Measurements from ENCODE around the gene ZFP92.

ZFP92 gene

DNA sequence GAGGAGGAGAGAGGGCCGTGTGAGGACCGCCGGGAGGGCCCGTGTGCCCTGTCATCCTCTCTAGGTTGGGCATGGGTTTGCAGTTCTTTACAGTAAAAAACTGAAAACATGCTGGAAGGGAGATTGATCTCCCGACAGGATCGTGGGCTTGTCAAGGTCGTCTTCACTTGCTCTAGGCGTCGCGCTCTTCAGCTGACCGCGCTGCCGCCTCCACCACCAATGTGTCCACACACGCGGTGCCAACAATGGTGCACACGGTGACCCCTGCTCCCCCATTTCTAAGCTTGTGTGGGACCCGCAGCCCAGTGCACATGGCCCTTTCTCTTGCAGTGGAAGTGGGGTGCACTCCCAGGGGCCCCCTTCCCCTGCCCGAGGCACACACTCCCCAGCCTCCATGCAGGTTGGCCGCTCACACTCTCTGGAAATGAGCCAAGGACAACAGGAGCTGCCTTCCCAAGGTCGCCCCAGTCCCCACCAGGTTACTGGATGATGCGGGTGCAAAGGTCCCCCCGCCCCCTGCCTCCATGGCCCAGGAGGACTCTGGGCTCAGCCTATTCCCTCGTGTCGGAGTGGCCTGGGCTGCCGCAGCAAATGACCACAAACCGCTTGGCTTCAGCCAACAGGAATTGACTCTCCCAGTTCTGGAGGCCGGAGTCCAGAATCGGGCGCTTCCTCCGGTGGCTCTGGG, 1.7 kb upstream of the ZFP92 start:
- DNase-seq: no peak

DNA sequence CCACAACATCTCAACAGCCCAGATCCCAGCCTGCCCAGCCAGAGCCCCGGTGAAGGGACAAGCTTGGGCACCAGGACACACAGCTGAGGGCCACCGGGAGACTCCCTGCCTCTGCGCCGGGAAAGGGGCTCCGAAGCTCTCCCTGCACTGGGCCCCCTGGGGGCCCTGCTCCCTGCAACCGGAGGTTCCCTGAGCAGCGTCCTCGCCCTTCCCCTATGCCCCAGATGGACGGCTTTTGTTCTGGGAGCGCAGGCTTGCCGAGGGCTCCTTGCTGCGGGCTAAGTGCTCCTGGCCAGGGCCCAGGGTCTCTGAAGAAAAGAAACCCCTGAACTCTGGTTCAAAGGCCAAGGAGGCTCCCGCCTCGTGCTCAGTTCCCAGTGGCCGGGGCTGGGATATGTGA, 899 bp upstream of the ZFP92 start:
- DNase-seq: no peak

DNA sequence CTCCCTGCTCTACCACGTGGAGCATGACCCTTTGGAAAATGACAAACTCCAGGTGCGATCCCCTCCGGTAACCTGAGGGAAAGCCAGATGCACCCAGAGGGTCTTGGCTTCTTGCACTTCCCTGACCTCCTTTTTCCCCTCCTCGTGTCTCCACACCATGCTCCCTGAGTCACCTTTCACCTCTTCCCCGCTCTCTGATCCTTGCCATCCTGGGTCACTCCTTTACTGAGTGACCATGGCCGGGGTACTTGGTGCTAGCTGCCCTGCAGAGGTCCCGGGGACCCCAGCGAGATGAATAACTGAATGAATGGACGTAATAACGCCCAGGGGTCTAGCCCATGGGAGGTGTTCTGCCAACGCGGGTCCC, 401 bp upstream of the ZFP92 start:
- no peak for DNase-seq

DNA sequence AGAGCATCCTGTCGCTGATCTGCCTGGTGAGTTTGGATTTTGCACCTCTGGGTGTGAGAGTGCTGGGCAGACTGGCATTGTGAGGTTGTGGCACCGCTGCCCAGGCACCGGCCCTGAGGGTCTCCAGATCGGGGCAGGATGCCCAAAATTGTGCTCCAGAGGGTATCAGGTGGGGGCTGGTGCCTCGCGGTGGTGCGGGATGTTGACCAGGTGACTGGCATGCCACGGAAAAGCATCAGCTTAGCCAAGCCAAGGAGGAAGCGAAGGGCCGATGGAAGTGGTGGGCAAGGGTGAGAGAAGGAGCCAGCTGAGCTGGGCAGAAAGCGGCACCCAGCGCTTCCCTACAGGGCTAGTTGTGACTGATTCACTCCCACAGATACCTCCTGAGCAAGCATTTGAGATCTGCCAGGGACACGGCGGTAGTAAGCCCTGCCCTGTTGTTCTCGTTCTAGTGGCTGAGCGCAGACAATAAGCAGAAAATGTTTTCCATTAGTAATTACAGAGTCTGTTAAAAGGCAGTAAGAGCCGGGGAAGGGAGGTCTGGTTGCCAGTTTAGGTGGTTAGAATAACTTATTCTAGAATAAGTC, 809 bp downstream of the ZFP92 start:
- no peak for DNase-seq

DNA sequence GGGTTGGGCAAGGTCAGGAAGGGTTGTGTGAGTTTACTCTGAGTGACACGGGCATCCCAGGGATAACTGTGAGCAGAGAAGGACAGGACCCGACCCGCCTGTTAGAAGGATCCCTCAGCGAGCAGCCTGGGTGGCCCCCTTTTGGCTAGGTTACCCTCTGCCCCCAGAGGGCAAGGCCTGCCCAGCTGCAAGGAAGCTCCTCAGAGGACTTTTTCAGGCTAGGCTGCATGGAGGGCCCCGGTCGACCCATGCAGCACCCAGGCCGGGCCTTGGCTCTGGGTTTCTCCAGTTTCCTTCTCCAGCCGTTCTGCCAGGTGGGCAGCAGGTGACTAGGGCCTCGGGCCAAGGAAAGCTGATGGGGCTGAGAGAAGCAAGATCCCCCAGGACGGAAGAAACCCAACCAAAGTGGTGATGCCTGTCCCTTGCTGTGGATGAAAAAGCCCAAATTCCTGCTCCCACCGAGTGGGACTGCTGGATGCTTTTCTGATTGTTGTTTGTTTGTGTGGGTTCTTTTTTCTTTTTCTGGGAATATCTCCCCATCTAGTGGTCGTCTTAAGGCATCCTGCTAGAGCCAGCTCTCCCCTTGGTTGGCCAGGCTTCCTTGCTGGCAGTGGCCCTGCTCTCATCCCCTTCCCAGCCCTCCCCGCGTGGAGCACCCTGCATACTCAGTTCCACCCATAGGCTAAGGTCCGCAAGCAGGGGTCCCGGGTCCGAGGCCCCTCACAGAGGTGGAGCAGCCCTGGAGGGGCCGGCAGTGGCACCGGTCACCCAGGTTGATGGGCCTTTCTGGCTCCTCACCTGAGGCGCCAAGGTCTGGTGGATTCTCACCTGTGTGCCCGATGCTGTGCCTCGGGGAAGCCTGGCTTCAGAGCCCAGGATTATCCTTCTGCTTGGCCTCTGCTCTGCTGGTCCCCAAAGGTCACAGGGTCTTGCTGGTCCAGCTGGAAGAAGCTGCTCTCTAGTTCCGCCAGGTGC, 1.8 kb downstream of the ZFP92 start:
- no peak for DNase-seq

DNA sequence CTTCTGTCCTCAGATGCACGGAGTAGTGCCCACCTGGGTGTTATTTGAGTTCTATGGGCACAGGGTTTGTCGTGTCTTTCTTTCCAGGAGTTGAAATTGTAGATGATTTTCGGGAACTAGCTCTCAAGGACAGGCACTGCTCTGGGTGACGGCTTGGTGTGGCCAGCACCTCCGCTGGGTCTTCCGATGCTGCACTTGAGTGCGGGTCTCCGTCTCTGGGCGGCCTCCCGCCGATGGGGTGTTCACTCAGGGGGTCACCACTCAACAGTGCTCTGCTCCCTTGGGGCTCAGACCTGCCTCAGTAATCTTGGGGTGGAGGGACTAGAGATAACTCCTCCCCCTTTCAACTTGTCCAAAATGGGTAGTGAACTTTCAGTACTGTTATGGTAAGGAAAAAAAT, 2.5 kb downstream of the ZFP92 start:
- DNase-seq: no peak

DNA sequence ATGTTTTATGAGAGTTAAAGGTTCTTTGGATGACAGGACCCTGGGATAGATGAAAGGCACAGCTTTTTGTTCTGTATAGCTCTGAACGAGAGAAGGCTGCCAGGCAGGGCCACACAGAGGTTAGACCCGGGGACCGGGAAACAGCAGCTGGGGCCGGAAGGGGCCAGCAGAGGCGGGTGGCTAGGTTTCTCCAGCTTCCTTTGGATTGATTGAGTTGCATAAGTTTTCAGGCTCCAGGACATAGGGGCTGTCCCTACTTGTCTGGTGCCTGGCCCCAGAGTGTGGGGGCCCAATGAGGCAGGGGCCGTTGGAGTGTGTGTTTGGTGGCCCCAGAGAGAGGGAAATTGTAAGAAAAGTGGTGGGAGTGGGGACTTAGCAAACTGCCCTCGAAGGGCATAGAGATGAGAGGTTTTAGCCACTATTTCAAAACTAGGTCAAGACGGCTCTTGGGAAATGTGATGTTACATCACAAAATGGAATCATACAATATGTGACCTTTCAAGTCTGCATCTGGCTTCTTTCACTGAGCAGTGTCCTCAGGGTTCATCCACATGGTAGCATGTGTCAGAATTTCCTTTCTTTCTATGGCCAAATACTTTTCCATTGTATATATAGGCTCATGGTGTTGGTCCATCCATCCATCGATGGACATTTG, 3.7 kb downstream of the ZFP92 start:
- DNase-seq: no peak

DNA sequence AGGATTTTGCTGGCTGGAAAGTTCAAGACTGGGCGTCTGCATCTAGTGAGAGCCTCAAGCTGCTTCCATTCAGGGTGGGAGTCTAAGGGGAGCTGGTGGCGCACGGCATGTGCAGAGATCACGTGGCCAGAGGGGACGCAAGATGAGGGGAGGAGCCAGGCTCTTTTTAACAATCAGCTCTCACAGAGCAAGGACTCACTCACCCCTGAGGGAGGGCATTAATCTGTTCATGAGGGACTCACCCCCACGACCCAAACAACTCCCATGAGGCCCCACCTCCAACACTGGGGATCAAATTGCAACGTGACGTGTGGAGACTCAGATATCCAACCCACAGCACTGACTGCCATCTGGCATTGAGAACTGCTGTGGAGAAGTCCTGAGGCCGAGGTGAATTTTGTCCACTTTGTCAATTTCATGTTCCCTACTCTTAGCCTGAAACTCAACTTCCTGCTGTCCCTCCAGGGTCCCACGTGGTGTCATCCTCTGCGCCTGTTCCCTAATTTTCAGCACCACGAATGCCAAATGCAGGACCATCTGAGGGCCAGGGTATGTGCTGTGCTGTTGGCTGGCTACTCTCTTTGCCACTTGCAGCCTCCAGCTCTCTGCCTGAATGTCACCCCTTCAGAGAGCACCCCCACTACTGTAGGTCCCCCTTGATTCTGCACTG, 5.6 kb downstream of the ZFP92 start:
- no peak for DNase-seq

DNA sequence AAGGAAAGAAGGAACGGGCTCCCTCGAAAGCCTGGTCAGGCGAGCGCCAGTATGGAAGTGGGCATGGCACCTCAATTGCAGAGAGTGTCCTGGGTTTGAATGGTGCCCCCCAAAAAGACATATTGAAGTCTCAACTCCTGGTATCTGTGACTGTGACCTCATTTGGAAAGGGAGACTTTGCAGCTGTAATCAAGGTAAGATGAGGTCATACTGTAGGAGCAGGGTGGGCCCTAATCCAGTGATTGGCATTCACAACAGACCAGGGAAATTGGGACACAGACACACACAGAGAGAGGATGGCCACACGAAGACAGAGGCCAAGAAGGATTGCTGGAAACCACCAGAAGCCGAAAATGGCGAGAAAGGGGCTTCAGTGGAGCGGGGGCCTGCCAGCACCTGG, 6.4 kb downstream of the ZFP92 start:
- no peak for DNase-seq

DNA sequence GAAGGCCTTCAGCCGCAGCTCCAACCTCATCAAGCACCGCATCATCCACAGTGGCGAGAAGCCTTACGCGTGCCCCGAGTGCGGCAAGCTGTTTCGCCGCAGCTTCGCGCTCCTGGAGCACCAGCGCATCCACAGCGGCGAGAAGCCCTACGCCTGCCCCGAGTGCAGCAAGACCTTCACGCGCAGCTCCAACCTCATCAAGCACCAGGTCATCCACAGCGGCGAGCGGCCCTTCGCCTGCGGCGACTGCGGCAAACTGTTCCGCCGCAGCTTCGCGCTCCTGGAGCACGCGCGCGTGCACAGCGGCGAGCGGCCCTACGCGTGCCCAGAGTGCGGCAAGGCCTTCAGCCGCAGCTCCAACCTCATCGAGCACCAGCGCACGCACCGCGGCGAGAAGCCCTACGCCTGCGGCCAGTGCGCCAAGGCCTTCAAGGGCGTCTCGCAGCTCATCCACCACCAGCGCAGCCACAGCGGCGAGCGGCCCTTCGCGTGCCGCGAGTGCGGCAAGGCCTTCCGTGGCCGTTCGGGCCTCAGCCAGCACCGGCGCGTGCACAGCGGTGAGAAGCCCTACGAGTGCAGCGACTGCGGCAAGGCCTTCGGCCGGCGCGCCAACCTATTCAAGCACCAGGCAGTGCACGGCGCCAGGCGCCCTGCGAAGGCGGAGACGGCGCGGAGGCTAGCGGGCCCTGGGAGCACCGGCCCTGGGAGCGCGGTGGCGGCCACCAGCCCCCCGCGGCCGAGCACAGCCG, 9.8 kb downstream of the ZFP92 start:
- no peak for DNase-seq

DNA sequence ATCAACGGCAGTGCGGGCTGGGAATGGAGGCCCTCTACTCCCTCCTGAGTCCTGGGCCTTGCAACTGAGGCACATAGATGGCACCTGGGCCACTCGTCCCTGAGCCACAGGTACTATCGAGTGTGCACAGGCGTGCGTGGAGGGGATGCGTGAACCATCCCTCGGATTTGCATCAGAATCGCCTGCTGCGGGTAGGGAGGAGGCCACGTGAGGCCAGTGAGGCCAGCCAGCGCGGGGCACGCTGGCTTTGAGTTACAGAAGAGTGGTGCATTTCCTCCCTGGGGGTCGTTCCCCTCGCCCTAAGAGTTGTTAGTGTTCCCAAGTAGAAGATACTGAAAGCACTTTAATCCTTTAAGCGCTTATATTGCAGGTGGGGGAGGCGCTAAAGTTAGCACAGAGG, 10.6 kb downstream of the ZFP92 start:
- DNase-seq: no peak

DNA sequence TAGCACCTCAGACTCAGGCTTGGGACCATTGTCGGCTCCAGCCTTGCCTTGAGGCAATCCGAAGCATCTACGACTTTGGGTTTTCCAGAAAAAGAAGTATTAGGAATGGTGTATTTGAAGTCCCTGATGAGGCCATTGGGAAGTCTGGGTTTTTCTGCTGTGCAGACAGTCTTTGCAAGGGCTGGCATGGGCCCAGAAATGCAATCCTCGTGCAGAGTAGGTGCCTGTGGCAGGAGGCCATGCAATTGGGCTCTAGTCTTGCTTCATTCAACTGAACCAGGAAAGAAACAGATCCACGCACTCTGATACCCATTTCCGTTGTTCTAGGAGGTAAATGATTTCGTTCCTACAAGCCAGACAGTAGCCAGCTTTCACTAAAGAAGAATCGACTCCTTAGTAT, 12.4 kb downstream of the ZFP92 start:
- DNase-seq: no peak

DNA sequence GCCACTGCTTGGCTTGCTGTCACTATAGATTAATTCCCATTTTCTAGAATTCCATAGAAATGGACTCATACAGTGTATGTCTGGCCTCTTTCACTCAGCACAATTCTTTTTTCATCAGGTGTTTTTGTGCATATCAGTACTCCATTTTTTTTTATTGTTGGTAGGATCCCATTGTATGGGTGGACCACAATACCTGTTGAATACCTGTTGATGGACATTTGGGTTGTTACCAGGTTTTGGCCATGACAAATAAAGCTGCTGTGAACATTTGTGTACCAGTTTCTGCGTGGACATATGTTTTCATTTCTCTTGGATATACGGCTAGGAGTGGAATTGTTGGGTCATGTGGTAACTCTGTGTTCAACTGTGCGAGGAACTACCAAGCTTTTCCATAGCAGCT, 14.9 kb downstream of the ZFP92 start:
- DNase-seq: no peak

DNA sequence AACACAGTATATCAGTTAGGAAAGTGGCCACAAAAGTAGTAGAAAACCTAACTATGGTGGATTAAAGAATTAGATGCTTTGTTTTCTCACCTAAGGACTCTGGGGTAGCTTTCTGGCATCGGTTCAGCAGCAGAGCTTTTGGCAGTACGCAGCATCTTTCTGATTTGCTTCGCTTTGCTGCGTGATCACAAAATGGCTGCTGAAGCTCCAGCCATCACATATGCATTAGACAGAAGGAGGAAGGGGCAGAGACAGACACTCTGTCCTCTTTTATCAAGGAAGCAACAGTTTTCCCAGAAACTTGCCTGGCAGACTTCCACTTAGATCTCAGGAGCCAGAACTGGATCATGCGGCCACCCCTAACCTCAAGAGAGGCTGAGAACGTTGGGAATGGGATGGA, 19.5 kb downstream of the ZFP92 start:
- DNase-seq: no peak

DNA sequence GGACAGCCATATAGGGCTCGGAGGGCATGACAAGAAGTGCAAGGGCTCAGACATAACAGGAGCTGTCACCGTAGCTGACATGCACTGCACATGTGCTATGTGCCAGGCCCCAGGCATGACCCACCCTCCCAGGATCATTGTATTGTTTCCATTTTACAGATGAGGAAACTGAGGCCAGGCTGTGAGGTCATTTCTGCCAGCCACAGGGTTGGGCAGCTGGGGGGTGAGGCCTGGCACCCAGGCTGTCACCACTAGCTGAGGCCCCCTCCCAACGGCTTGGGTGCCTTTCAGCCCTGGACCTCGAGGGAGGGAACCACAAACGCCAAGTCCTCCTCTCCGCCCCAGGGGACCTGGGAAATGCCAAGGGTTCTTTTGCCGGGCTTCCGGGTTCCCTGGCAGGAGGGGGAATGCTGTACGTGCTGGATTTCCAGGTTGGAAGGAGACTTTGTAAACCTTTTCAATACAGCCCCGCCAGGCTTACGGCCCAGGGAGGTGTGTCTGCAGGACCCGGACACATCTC, 21.9 kb downstream of the ZFP92 start:
- no peak for DNase-seq

DNA sequence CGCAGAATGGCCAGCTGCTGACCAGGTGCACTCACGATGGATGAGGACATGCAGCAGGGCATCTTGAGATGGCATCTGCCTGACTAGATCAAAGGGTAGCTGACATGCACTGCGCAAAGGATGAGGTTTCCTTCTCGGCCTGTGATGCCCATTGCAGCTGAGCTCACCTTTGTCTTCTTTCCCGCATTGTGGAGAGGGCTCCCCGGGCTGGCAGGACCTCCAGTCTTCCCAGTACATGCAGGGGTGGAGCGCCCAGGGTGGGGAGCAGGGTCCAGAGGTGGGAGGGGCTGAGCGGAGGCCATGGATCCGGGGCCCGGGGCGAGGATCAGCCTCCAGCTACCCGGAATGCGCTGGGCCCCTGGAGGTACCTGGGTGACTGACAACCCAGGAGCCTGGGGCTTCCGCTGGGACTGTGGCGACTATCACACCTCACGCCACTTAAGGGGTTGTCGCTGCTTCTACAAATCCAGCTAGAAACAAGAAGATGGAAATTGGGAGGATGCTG, 22.6 kb downstream of the ZFP92 start:
- DNase-seq: no peak

DNA sequence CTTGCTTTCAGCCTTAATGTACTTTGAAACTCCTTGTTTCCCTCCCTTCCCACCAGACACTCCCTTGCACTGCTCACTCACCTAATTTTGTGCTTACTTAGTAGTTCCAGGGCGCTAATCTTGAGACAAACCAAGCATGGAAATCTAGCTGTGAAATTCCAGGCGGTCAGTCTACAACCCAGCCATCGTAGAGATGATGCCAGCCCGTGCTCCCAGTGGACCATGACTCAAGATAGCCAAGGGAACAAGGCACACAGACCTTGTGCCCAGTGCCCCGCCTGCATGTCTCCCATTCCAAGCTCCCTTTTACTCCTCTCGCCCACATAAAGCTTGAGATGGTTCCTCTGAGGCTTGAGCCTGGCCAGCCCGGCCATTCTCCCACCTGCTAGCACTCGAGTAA, 23.5 kb downstream of the ZFP92 start:
- no peak for DNase-seq

DNA sequence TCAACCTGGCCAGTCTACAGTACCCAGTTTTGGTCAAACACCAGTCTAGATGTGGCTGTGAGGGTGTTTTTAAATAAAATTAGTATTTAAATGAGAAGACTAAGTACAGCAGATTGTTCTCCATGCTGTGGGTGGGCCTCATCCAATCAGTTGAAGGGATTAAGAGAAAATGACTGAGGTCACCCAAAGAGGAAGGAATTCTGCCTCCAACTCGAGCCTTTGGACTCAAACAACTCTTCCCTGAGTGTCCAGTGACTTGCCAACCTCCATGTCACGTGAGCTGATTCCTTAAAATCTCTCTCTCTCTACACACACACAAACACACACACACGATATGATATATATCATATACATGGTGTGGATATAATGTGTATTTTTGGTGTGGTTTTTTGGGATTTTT, 24.6 kb downstream of the ZFP92 start:
- DNase-seq: no peak

DNA sequence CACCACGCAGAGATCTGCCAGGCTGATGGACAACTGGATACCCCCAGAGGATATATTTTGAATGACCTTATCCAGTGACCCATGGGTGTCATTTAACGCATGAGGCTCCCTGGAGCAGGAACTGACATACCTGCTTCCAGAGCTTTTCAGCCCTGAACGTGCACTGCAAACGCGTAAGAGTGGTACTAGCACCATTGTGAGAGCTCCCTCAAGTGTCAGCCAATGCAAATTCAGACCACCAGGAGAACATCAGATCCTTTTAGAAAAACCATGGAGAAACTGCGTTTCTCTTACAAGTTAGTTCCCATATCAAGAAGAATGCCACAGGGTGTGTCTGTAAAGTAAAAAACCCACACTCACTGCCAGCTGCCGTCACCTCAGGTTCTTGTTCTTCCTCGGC, 27.3 kb downstream of the ZFP92 start:
- no peak for DNase-seq

DNA sequence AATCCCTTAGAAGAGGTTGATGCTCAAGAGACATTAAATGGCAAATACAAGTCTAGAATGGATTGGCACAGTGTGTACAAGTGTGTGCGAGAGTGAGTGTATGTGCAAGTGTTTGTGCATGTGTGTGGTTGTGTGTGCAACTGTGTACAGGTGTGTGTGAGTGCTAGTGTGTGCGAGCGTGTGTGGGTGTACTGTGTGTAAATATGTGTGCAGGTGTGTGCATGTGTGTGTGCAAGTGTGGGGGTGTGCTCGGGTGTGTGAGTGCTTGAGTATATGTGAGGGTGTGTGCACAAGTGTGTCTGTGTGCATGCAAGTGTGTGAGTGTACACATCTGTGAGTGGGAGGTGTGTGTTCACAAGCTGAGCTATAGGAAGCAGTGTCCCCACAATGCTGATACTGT, 28.7 kb downstream of the ZFP92 start:
- no peak for DNase-seq

DNA sequence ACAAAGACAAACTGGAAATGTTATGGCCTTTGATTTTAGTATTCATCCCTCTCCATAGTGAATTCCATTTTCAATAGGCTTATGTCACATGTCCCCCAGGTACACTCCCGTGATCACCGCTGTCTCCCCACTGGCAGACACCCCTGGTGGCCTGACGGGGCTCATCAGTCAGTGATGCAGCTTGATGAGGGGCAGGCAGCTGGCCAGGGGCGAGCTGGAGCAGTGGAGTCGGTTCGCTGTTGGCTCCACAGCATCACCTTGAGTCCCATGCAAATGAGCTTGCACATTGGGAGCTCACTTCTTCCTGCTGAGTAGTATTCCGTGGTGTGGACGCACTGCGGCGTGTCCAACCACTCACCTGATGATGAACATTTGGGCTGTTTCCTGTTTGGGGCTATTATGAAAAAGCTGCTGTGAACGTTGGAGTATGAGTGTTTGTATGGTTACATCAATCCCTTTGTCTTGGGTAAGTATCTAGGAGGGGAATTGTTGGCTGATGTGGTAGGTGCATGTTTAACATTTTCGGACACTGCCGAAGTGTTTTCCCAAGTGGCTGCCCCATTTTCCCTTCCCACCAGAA, 29.4 kb downstream of the ZFP92 start:
- no peak for DNase-seq
